ENCODE measurements around the gene ZNF784.

Gene ZNF784

GRCh38 chr19:55618426-55618825 is 5.9 kb downstream of the ZNF784 start:
- no peak for DNase-seq

- no peak for DNase-seq
Measured at GRCh38 chr19:55617426-55617825, 6.9 kb downstream of the ZNF784 start.

- DNase-seq, result no peak
Measured at GRCh38 chr19:55616395-55616875, 7.9 kb downstream of the ZNF784 start.

- DNase-seq, result no peak
Measured at GRCh38 chr19:55615543-55616394, 8.6 kb downstream of the ZNF784 start.

- no peak for DNase-seq
Measured at GRCh38 chr19:55614711-55615542, 9.4 kb downstream of the ZNF784 start.

- no peak for DNase-seq
Measured at GRCh38 chr19:55613930-55614710, 10.2 kb downstream of the ZNF784 start.

- no peak for DNase-seq
Measured at GRCh38 chr19:55613396-55613795, 11.0 kb downstream of the ZNF784 start.

- DNase-seq, result no peak
Measured at GRCh38 chr19:55611983-55612645, 12.3 kb downstream of the ZNF784 start.

GRCh38 chr19:55611300-55611982 is 12.9 kb downstream of the ZNF784 start:
- DNase-seq, result no peak

- no peak for DNase-seq
Measured at GRCh38 chr19:55609326-55609725, 15.0 kb downstream of the ZNF784 start.

- DNase-seq, result no peak
Measured at GRCh38 chr19:55606817-55607216, 17.5 kb downstream of the ZNF784 start.

- DNase-seq, result no peak
Measured at GRCh38 chr19:55606471-55606787, 17.9 kb downstream of the ZNF784 start.

GRCh38 chr19:55605637-55606470 is 18.5 kb downstream of the ZNF784 start, which contains the start of gene ZNF865:
ZNF865 (plus strand) TSS chr19:55605647; CDS start chr19:55613619, 7,972 bp downstream.
- peak; percentile 77 to 82 for DNase-seq

- DNase-seq, result peak; percentile 99
Measured at GRCh38 chr19:55605207-55605636, 19.1 kb downstream of the ZNF784 start.

GRCh38 chr19:55603581-55604292 is 20.6 kb downstream of the ZNF784 start:
- no peak for DNase-seq

GRCh38 chr19:55603115-55603514 is 21.3 kb downstream of the ZNF784 start:
- no peak for DNase-seq

- DNase-seq, result no peak
Measured at GRCh38 chr19:55602104-55603001, 22.0 kb downstream of the ZNF784 start.

GRCh38 chr19:55601084-55601483 is 23.3 kb downstream of the ZNF784 start:
- DNase-seq, result no peak

- no peak for DNase-seq
Measured at GRCh38 chr19:55600662-55601028, 23.7 kb downstream of the ZNF784 start.
